Measurements from ENCODE around the gene LRFN2. TPM values are rescaled to one million over a fixed set of nuclear protein-coding genes. Genes with fewer than 3 reads are reported as not detected.

The LRFN2 gene
- polyA plus RNA-seq, 1 donor (not counting 4 experiments of a cell fraction or from before 2014, with no cell fraction given) = not detected

DNA sequence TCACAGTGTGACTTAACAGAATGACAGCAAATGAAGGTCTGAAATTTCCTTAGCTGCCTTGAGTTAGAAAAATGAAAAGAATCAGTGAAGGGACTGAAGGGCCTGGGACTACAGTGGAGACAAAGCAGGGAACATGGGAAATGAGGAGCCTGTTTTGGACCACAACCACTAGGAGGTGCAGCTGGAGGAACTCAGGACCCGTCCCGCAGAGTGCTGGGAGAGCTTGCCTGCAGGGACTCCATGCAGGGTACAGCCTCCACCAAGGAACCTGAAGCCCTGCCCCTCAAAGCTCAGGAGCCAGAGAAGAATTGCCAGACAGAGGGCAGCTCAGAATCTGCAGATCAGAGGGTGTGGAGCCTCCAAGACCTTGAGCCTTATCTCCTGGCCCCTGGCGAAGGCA lies 50.7 kb downstream of the LRFN2 start:
- Histone ChIP-seq H3K79me2 (ENCODE audit: control insufficient read depth, insufficient read depth, low read length) (no peaks in the 10 kb centered on the region), H3K27ac (ENCODE audit: control insufficient read depth, insufficient read depth, low read length) (no peak overlapping the region), H3K4me3 (ENCODE audit: control insufficient read depth in 2 of 3, extremely low read depth in 1 of 3, insufficient read depth in 2 of 3, low read depth in 1 of 3, low read length in 3 of 3) (no peak overlapping the region), H3K9me1 (ENCODE audit: control insufficient read depth, extremely low read depth, insufficient read depth, low read length) (no peaks in the 10 kb centered on the region), H2AFZ (ENCODE audit: control insufficient read depth, low read length) (no peak overlapping the region), H4K20me1 (ENCODE audit: control insufficient read depth, extremely low read depth, insufficient read depth, low read length) (no peaks in the 10 kb centered on the region), H3K4me1 (ENCODE audit: control insufficient read depth, extremely low read depth, insufficient read depth, low read length) (no peaks in the 10 kb centered on the region), H3K9me3 (ENCODE audit: control insufficient read depth, low read depth, low read length) (no peaks in the 10 kb centered on the region), H3K27me3 (ENCODE audit: control insufficient read depth, extremely low read depth, insufficient read depth, low read length) (peaks cover 13% of the 10 kb centered on the region), H3K36me3 (ENCODE audit: control insufficient read depth in 2 of 2, extremely low read depth in 1 of 2, insufficient read depth in 2 of 2, low read length in 2 of 2) (no peaks in the 10 kb centered on the region), H3K9ac (ENCODE audit: control insufficient read depth, extremely low read depth, insufficient read depth, low read length) (no peak overlapping the region), H3K4me2 (ENCODE audit: control insufficient read depth, extremely low read depth, insufficient read depth, low read depth, low read length) (no peak overlapping the region)
- DNase-seq (ENCODE audit: low read depth, low spot score) = no peak
- no peak for FAIRE-seq
- TF ChIP-seq, protein P1, sequence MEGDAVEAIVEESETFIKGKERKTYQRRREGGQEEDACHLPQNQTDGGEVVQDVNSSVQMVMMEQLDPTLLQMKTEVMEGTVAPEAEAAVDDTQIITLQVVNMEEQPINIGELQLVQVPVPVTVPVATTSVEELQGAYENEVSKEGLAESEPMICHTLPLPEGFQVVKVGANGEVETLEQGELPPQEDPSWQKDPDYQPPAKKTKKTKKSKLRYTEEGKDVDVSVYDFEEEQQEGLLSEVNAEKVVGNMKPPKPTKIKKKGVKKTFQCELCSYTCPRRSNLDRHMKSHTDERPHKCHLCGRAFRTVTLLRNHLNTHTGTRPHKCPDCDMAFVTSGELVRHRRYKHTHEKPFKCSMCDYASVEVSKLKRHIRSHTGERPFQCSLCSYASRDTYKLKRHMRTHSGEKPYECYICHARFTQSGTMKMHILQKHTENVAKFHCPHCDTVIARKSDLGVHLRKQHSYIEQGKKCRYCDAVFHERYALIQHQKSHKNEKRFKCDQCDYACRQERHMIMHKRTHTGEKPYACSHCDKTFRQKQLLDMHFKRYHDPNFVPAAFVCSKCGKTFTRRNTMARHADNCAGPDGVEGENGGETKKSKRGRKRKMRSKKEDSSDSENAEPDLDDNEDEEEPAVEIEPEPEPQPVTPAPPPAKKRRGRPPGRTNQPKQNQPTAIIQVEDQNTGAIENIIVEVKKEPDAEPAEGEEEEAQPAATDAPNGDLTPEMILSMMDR (optimal IDR thresholded peaks at IDR 0.05 in 1 of 3, IDR thresholded peaks at IDR 0.05 in 1 of 3, conservative IDR thresholded peaks at IDR 0.05 in 1 of 3; ENCODE audit: extremely low read depth in 1 of 3, insufficient read depth in 2 of 3, low read length in 3 of 3) = peak; percentile 10 to 39 (median 23)
- TF ChIP-seq EZH2 (IDR thresholded peaks at IDR 0.05; ENCODE audit: low read length) = no peak
- dilution Hi-C loops (cut with MboI; ENCODE audit: extremely low pct_ligation_motif_present, low sequenced_read_pairs) = no loop called here

DNA sequence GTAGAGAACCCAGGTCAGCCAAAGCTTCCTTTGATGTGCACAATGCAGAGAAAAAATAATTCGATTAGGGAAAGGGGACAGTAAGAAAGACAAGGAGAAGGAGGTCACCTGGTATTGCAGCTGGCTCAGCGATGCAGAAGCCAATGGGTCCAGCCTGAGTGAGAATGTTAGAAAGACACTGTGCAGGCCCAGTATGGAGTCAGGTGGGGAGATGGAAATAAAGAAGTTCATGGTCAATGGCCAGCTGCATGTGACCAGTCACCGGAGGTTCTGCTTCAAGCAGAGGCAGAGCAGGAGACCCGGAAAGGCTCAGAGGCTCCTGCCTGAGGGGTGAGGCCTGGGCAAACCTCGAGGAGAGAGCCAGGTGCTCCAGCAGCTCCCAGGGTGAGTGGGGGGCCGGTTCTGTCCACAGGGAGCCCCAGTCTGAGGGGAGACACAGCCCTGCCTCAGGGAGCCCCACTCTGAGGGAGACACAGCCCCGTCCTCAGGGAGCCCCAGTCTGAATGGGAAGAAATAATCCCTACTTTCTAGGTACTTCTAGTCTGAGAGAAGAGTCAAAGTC lies 51.3 kb downstream of the LRFN2 start:
- TF ChIP-seq EZH2 (IDR thresholded peaks at IDR 0.05; ENCODE audit: low read length) = no peak
- TF ChIP-seq, protein P1 (optimal IDR thresholded peaks at IDR 0.05 in 1 of 3, IDR thresholded peaks at IDR 0.05 in 1 of 3, conservative IDR thresholded peaks at IDR 0.05 in 1 of 3; ENCODE audit: extremely low read depth in 1 of 3, insufficient read depth in 2 of 3, low read length in 3 of 3) = no peak
- H3K4me2 ChIP-seq (ENCODE audit: control insufficient read depth, extremely low read depth, insufficient read depth, low read depth, low read length) = no peak overlapping the region

More for the DNA sequence above, 51.3 kb downstream of the LRFN2 start:
- no peak overlapping the region for H3K4me3 ChIP-seq (ENCODE audit: control insufficient read depth in 2 of 3, extremely low read depth in 1 of 3, insufficient read depth in 2 of 3, low read depth in 1 of 3, low read length in 3 of 3)
- no peaks in the 10 kb centered on the region for H4K20me1 ChIP-seq (ENCODE audit: control insufficient read depth, extremely low read depth, insufficient read depth, low read length)
- DNase-seq (ENCODE audit: low read depth, low spot score) (no peak), FAIRE-seq (no peak)
- H3K9me3 ChIP-seq (ENCODE audit: control insufficient read depth, low read depth, low read length) = no peaks in the 10 kb centered on the region
- dilution Hi-C loops (cut with MboI; ENCODE audit: extremely low pct_ligation_motif_present, low sequenced_read_pairs) = no loop called here
- H3K79me2 ChIP-seq (ENCODE audit: control insufficient read depth, insufficient read depth, low read length) = no peaks in the 10 kb centered on the region
- no peak overlapping the region for H2AFZ ChIP-seq (ENCODE audit: control insufficient read depth, low read length)
- no peaks in the 10 kb centered on the region for H3K36me3 ChIP-seq (ENCODE audit: control insufficient read depth in 2 of 2, extremely low read depth in 1 of 2, insufficient read depth in 2 of 2, low read length in 2 of 2)
- no peak overlapping the region for H3K9ac ChIP-seq (ENCODE audit: control insufficient read depth, extremely low read depth, insufficient read depth, low read length)
- H3K9me1 ChIP-seq (ENCODE audit: control insufficient read depth, extremely low read depth, insufficient read depth, low read length) = no peaks in the 10 kb centered on the region
- no peak overlapping the region for H3K27ac ChIP-seq (ENCODE audit: control insufficient read depth, insufficient read depth, low read length)
- H3K4me1 ChIP-seq (ENCODE audit: control insufficient read depth, extremely low read depth, insufficient read depth, low read length) = no peaks in the 10 kb centered on the region
- peaks cover 7% of the 10 kb centered on the region for H3K27me3 ChIP-seq (ENCODE audit: control insufficient read depth, extremely low read depth, insufficient read depth, low read length)
